IPS-20b (cell line): ENCODE measurements around the gene SGK1.

ENCODE experiments used
- H3K27ac ChIP-seq: one replicate; pipeline ENCODE4 v1.5.1; 2013; ENCODE audit warnings: low read length
- H3K27me3 ChIP-seq: 2 replicates; pipeline ENCODE4 v1.6.1; 2013; ENCODE audit warnings: mild to moderate bottlenecking, low read length, inconsistent platforms; ENCODE audit not compliant: insufficient read depth
- H3K36me3 ChIP-seq: 2 replicates; pipeline ENCODE4 v1.6.1; 2013; ENCODE audit warnings: low read depth, mild to moderate bottlenecking, inconsistent platforms, low read length, moderate library complexity; ENCODE audit not compliant: insufficient read depth
- H3K4me1 ChIP-seq: 2 replicates; pipeline ENCODE4 v1.6.1; 2013; ENCODE audit warnings: mild to moderate bottlenecking, control low read depth, inconsistent platforms, low read length, moderate library complexity; ENCODE audit not compliant: insufficient read depth
- H3K4me3 ChIP-seq: 2 replicates; pipeline ENCODE4 v1.5.1; 2013; ENCODE audit warnings: mild to moderate bottlenecking, low read length, inconsistent platforms
- H3K9ac ChIP-seq: 2 replicates; pipeline ENCODE4 v1.6.1; 2013; ENCODE audit warnings: low read depth, mild to moderate bottlenecking, inconsistent platforms, low read length, moderate library complexity
- H3K9me3 ChIP-seq: 2 replicates; pipeline ENCODE4 v1.6.1; 2013; ENCODE audit warnings: mild to moderate bottlenecking, low read depth, low read length, inconsistent platforms; ENCODE audit not compliant: insufficient read depth

SGK1 gene

GRCh38 chr6:134178161-134179044, 139.5 kb downstream of the SGK1 start:
- H3K9ac ChIP-seq = peak overlapping the region; percentile 32; the same call in 1 of the 2 replicates

DNA sequence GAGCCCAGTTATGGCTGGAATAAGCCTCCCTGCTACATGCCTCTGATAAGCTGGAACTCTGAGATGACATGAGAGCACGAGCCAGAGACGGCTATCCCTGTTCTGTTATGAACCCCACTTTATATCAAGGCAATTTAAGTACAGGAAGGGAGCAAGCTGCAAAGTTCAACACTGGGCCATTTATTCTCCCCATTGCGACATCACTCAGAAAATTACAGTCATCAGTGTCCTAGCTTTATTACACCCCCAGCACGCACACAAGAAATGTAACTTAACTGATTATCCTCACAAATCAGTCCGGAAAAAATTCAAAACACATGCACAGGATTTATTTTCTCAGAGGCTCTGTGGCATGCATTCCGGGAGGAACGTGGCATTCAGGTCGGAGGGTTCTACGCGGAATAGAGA, 140.2 kb downstream of the SGK1 start:
- peak overlapping the region; percentile 64; the same call in 1 of the 2 replicates for H3K4me3 ChIP-seq
- H3K9ac ChIP-seq = peak overlapping the region; percentile 32; the same call in 1 of the 2 replicates
- H3K27me3 ChIP-seq = peaks cover 28% of the 10 kb centered on the region
- peaks cover 7% of the 10 kb centered on the region; the same call in 1 of the 2 replicates for H3K4me1 ChIP-seq
- H3K27ac ChIP-seq = no peak overlapping the region
- H3K36me3 ChIP-seq = peaks cover 10% of the 10 kb centered on the region
- no peaks in the 10 kb centered on the region for H3K9me3 ChIP-seq

More at GRCh38 chr6:134178161-134179044, 139.5 kb downstream of the SGK1 start:
- peaks cover 28% of the 10 kb centered on the region for H3K27me3 ChIP-seq
- H3K4me3 ChIP-seq = peak overlapping the region; percentile 64; the same call in 1 of the 2 replicates
- H3K4me1 ChIP-seq = peaks cover 14% of the 10 kb centered on the region
- H3K36me3 ChIP-seq = peaks cover 4% of the 10 kb centered on the region
- no peak overlapping the region for H3K27ac ChIP-seq
- no peaks in the 10 kb centered on the region for H3K9me3 ChIP-seq

DNA sequence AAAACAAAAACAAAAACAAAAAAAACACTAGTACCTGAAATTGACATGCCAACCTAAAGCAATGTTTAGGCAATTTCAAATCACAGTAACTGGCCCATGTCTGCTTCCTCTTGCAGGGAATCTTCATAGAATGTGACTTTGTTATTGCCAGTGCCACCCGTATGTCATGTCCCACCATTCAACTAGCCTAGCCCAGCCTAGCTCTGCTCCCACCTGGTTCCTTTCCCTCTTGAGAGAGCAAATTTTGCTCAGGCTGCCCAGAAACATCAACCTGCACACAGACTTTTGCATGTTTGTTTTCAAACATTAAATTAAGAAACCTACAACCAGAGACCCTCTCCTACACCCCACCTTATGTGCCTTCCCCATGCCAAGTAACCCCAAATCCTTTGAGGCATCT, 140.7 kb downstream of the SGK1 start:
- no peak overlapping the region for H3K4me3 ChIP-seq
- H3K4me1 ChIP-seq = peaks cover 3% of the 10 kb centered on the region; the same call in 1 of the 2 replicates
- H3K27ac ChIP-seq = no peak overlapping the region
- peaks cover 16% of the 10 kb centered on the region for H3K36me3 ChIP-seq
- H3K9me3 ChIP-seq = no peaks in the 10 kb centered on the region
- H3K27me3 ChIP-seq = peaks cover 28% of the 10 kb centered on the region
- no peak overlapping the region for H3K9ac ChIP-seq

GRCh38 chr6:134176264-134176975, 141.5 kb downstream of the SGK1 start:
- peaks cover 28% of the 10 kb centered on the region for H3K27me3 ChIP-seq
- H3K4me3 ChIP-seq = peak overlapping the region; percentile 96
- H3K4me1 ChIP-seq = peaks cover 3% of the 10 kb centered on the region; the same call in 1 of the 2 replicates
- peak overlapping the region; percentile 76; the same call in 1 of the 2 replicates for H3K9ac ChIP-seq
- H3K9me3 ChIP-seq = no peaks in the 10 kb centered on the region
- H3K27ac ChIP-seq = no peak overlapping the region
- H3K36me3 ChIP-seq = peaks cover 24% of the 10 kb centered on the region

DNA sequence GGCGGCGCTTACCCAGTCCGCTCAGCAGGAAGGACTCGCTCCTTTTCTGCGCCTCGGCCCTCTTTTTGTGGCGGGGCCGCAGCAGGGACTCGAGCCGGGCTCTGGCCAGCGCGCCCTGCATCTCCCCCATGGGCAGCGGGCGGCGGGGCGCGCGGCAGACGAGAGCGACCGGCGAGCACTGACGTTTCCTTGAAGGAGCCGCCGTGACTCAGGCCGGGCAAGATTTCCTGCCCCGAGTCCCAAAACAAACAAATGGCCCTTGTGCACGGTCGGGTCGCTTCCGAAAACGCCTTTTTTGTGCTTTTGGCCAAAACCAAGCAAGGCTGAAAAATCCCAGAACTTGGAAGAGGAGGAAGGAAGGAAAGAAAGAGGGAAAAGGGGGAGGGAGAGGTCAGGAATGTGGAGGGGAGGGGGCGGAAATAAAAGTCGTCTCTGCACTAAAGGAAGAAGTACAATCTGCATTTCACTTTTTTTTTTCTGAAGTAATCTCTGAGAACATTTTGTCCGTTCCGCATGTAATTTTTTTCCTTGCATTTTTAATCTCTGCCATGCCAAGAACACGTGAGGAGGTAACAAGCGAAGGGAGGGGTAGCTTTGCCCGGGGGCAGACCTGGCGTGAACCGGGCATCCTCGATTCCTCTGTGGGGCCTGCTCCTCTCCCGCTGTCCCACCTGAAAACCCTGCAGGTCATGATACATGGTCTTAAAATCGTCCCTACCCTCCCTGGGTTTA, 142.2 kb downstream of the SGK1 start:
- Histone ChIP-seq H3K27ac (no peak overlapping the region), H3K4me1 (peaks cover 3% of the 10 kb centered on the region; the same call in 1 of the 2 replicates)

DNA sequence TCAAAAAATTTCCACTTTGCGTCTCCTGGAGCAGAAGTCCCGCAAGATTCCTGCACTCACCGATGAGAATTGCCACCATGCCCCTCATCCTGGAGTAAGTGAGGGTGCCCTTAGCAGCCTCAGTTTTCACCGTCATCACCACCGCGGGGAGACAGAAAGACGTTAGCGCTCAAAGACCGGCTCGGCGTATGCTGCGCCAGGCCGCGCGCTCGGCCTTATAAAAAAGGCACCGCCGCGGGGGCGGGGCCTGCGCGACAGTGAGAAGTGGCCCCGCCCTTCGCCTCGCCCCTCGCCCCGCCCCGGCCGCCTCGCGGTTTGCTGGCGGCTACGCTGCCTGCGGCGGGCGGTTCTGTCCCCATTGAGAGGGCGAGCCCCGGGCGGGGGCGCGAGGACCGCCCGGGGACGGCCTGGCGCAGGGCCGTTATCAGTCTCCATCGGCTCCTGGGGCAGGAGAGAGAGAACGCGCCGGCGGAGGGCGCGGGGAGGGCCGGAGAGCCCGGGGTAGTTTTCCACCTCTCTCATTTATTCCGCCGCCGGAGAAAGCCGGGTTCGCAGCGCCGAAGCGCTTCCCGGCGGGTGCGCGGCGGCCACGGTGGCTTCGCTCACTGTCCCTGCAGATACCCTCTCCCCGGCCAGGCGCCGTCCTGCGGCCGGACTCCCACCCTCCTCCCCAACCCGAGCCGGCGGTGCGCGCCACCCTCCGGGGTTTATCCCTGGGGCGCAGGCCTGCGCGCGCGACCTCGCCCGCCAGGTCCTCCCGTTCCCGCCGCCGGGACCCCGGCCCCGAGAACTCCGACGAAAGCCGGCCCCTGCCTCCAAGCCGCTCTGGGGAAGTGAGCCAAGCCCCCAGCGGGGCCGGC, 143.0 kb downstream of the SGK1 start:
- Histone ChIP-seq H3K36me3 (peaks cover 39% of the 10 kb centered on the region), H3K9ac (peak overlapping the region; percentile 85; the same call in 1 of the 2 replicates), H3K9me3 (no peaks in the 10 kb centered on the region), H3K4me1 (peaks cover 3% of the 10 kb centered on the region; the same call in 1 of the 2 replicates), H3K4me3 (peak overlapping the region; percentile 96), H3K27me3 (peaks cover 28% of the 10 kb centered on the region), H3K27ac (no peak overlapping the region)

More for the DNA sequence above, 142.2 kb downstream of the SGK1 start:
- peak overlapping the region; percentile 96 for H3K4me3 ChIP-seq
- H3K36me3 ChIP-seq = peaks cover 31% of the 10 kb centered on the region
- H3K27me3 ChIP-seq = peaks cover 28% of the 10 kb centered on the region
- no peaks in the 10 kb centered on the region for H3K9me3 ChIP-seq
- H3K9ac ChIP-seq = peak overlapping the region; percentile 76; the same call in 1 of the 2 replicates

DNA sequence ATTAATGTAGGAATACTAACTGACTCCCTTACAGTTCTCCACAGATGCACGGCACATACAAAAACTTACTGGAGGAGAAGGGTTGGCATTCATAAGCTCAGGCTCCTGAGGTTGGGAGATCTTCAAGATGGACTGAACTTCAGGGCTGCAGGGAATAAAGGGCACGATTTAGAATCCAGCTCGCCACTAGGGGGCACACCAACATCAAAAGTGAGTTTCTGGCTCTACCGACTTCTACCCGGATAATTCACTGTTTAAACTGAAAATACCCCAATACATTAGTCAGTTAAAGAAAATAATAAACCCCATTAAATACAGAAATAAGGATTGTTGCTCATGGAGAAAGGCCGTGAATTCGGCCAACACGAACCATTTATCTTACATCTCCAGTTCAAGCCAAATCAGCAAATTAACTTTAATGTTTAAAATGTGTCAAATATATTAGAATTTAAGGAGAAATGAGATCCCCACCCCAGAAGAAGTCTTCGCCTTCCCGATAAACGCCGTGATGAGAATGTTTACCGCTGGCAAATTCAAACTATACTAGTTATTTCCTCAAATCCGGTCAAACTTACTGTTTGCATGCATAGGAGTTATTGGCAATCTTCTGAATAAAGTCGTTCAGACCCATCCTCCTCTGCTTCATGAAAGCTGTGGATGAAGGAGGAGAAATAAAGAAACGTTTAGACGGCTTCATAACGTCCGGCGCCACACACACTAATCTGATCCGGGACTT, 143.8 kb downstream of the SGK1 start:
- H3K27ac ChIP-seq = no peak overlapping the region
- peaks cover 47% of the 10 kb centered on the region for H3K36me3 ChIP-seq

DNA sequence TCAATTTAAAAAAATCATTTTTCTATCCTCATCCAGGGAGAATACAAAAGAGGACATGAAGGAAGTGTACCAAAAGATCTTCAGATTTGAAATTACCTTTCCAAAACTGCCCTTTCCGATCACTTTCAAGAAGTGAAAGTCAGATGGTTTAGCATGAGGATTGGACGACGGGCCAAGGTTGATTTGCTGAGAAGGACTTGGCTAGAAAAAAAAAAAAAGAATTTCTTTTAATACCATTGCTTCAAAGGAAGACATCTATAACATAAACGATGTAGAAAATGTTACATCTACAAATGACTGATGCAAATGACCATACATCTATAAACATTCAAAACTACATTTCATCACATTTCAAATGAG, 144.6 kb downstream of the SGK1 start:
- peaks cover 3% of the 10 kb centered on the region; the same call in 1 of the 2 replicates for H3K4me1 ChIP-seq
- peaks cover 53% of the 10 kb centered on the region for H3K36me3 ChIP-seq
- peaks cover 28% of the 10 kb centered on the region for H3K27me3 ChIP-seq
- peak overlapping the region; percentile 96 for H3K4me3 ChIP-seq
- no peak overlapping the region for H3K27ac ChIP-seq
- H3K9ac ChIP-seq = no peak overlapping the region
- no peaks in the 10 kb centered on the region for H3K9me3 ChIP-seq

More for the DNA sequence above, 143.8 kb downstream of the SGK1 start:
- Histone ChIP-seq H3K4me1 (peaks cover 3% of the 10 kb centered on the region; the same call in 1 of the 2 replicates), H3K27me3 (peaks cover 28% of the 10 kb centered on the region), H3K4me3 (peak overlapping the region; percentile 96), H3K9ac (peak overlapping the region; percentile 85; the same call in 1 of the 2 replicates), H3K9me3 (no peaks in the 10 kb centered on the region)

DNA sequence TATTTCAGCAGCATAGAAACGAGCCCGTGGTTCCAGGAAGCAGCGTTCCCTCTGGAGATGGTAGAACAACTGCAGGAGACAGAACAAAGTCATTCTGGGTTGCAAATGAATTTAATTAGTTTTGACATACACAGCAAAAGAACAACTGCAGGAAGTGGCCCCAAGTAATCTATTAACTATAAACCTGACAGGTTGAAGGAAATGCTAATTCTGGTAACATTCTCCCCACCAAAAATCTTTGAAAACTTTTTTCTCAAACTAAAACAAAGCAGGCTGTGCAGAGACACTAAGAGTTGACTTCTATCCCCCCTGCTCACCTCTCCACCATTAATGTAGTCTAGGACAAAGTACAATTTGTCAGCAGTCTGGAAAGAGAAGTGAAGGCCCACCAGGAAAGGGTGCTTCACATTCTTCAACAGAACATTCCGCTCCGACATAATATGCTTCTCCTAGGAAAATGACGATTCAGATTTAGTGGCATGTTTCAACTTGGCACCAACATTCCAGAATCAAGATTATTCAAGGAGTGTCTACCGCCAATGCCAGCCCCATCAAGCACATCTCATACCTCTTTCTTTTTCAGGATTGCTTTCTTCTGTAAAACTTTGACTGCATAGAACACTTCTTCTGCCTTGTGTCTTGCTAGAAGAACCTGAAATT, 145.1 kb downstream of the SGK1 start:
- H3K4me1 ChIP-seq = peaks cover 2% of the 10 kb centered on the region; the same call in 1 of the 2 replicates
- no peak overlapping the region for H3K9ac ChIP-seq
- H3K4me3 ChIP-seq = peak overlapping the region; percentile 96; the same call in 1 of the 2 replicates

More for the DNA sequence above, 145.1 kb downstream of the SGK1 start:
- peaks cover 23% of the 10 kb centered on the region for H3K27me3 ChIP-seq
- H3K9me3 ChIP-seq = no peaks in the 10 kb centered on the region
- H3K27ac ChIP-seq = no peak overlapping the region
- H3K36me3 ChIP-seq = peaks cover 53% of the 10 kb centered on the region
